SK-N-MC (cell line): ENCODE results near the gene TMEM59.
"Not testable (repeated sequence)": the region's sequence is repeated elsewhere in the genome, so short reads cannot be mapped to it uniquely, and the experiment has no call there.

Source experiments
- DNase-seq: peaks from one replicate; pipeline ENCODE4 v3.0.0-alpha.2; 2011; ENCODE audit warnings: low read depth, low spot score
- H3K27ac ChIP-seq: fragments of 200-600 bp; sonication (generic); 2 replicates; pipeline ENCODE4 v1.5.1; 2016; ENCODE audit warnings: mixed run types
- H3K36me3 ChIP-seq: fragments of 200-600 bp; sonication (generic); 2 replicates; pipeline ENCODE4 v1.6.1; 2017; ENCODE audit warnings: antibody characterized with exemption, low read length, mixed read lengths; ENCODE audit not compliant: insufficient read depth
- H3K4me3 ChIP-seq: fragments of 200-600 bp; sonication (generic); 2 replicates; pipeline ENCODE4 v1.5.1; 2016
- H3K9ac ChIP-seq: fragments of 200-600 bp; sonication (generic); 2 replicates; pipeline ENCODE4 v1.8.0; 2017; ENCODE audit warnings: mixed run types, mixed read lengths; ENCODE audit not compliant: insufficient read length
- H3K9me3 ChIP-seq: fragments of 200-600 bp; sonication (generic); 2 replicates; pipeline ENCODE4 v1.6.1; 2017; ENCODE audit warnings: low read depth, mild to moderate bottlenecking, antibody characterized with exemption, low read length, moderate library complexity, mixed read lengths
- EZH2 ChIP-seq: fragments of 200-600 bp; sonication (generic); IDR thresholded peaks from one replicate; pipeline ENCODE4 v1.6.1; 2017; ENCODE audit warnings: antibody characterized with exemption
- FOXP2 ChIP-seq: optimal IDR thresholded peaks from 2 replicates; pipeline ENCODE3; 2011; ENCODE audit warnings: mild to moderate bottlenecking, moderate library complexity; ENCODE audit not compliant: insufficient read depth; ENCODE audit errors: extremely low read length, control extremely low read depth
- POLR2AphosphoS5 ChIP-seq: IDR thresholded peaks from 2 replicates; pipeline ENCODE4 v1.6.1; 2012; ENCODE audit warnings: mild to moderate bottlenecking, low read depth, low read length, borderline replicate concordance

The TMEM59 gene

GRCh38 chr1:54052934-54053744 is at the start of gene TMEM59, which contains the start of gene TCEANC2:
TMEM59 (minus strand) TSS chr1:54053204; CDS start chr1:54053188, 16 bp downstream.
TCEANC2 (plus strand) TSS chr1:54053608; CDS start chr1:54054423, 815 bp downstream.
- peak; percentile 95 for DNase-seq
- Histone ChIP-seq H3K9me3 (no peaks in the 10 kb centered on the region), H3K9ac (peak within 1 kb of the TSS; percentile 92), H3K36me3 (no peaks in the 10 kb centered on the region), H3K4me3 (peak within 1 kb of the TSS; percentile 99), H3K27ac (peak within 1 kb of the TSS; percentile 74)
- TF ChIP-seq FOXP2 = peak; percentile 89
- peak; percentile 56 for TF ChIP-seq POLR2AphosphoS5
- no peak for TF ChIP-seq EZH2

- TF ChIP-seq EZH2 (no peak), POLR2AphosphoS5 (no peak), FOXP2 (no peak)
- Histone ChIP-seq H3K4me3 (no peak overlapping the region), H3K9ac (no peak overlapping the region), H3K27ac (no peak overlapping the region), H3K9me3 (no peaks in the 10 kb centered on the region), H3K36me3 (no peaks in the 10 kb centered on the region)
- no peak for DNase-seq
Measured at GRCh38 chr1:54100500-54100899, 47.5 kb upstream of the TMEM59 start.

GRCh38 chr1:54099061-54099610 is 46.1 kb upstream of the TMEM59 start:
- H3K9ac ChIP-seq = no peak overlapping the region
- H3K27ac ChIP-seq = no peak overlapping the region
- no peak for TF ChIP-seq POLR2AphosphoS5
- no peak for TF ChIP-seq EZH2
- TF ChIP-seq FOXP2 = no peak

GRCh38 chr1:54096877-54097240 is 43.9 kb upstream of the TMEM59 start:
- no peak for DNase-seq
- no peaks in the 10 kb centered on the region for H3K9me3 ChIP-seq
- 0 out of 2 replicates have a peak overlapping the region, but pooled peaks have one; percentile 21 for H3K4me3 ChIP-seq
- TF ChIP-seq EZH2 (no peak), POLR2AphosphoS5 (no peak), FOXP2 (no peak)
- H3K9ac ChIP-seq = no peak overlapping the region
- H3K36me3 ChIP-seq = no peaks in the 10 kb centered on the region
- H3K27ac ChIP-seq = peak overlapping the region; percentile 23; the same call in 1 of the 2 replicates

More at GRCh38 chr1:54099061-54099610, 46.1 kb upstream of the TMEM59 start:
- no peaks in the 10 kb centered on the region for H3K9me3 ChIP-seq
- H3K4me3 ChIP-seq = no peak overlapping the region
- no peaks in the 10 kb centered on the region for H3K36me3 ChIP-seq
- no peak for DNase-seq

GRCh38 chr1:54096227-54096876 is 43.3 kb upstream of the TMEM59 start:
- no peak for DNase-seq
- Histone ChIP-seq H3K4me3 (peak overlapping the region; percentile 63), H3K9ac (no peak overlapping the region), H3K9me3 (no peaks in the 10 kb centered on the region), H3K36me3 (no peaks in the 10 kb centered on the region), H3K27ac (peak overlapping the region; percentile 94)
- no peak for TF ChIP-seq FOXP2
- no peak for TF ChIP-seq EZH2
- TF ChIP-seq POLR2AphosphoS5 = no peak

GRCh38 chr1:54095546-54096226 is 42.7 kb upstream of the TMEM59 start:
- peak overlapping the region; percentile 94 for H3K27ac ChIP-seq

GRCh38 chr1:54094730-54095105 is 41.7 kb upstream of the TMEM59 start:
- DNase-seq, H3K27ac ChIP-seq, H3K4me3 ChIP-seq, H3K9ac ChIP-seq, H3K36me3 ChIP-seq, H3K9me3 ChIP-seq: not testable (repeated sequence)

More at GRCh38 chr1:54095546-54096226, 42.7 kb upstream of the TMEM59 start:
- no peaks in the 10 kb centered on the region for H3K36me3 ChIP-seq
- H3K9me3 ChIP-seq = no peaks in the 10 kb centered on the region
- peak; percentile 93 for DNase-seq
- TF ChIP-seq EZH2 = no peak
- TF ChIP-seq POLR2AphosphoS5 = peak; percentile 73; the same call in 1 of the 2 replicates
- TF ChIP-seq FOXP2 = peak; percentile 55
- peak overlapping the region; percentile 10 for H3K9ac ChIP-seq
- H3K4me3 ChIP-seq = peak overlapping the region; percentile 63

GRCh38 chr1:54094001-54094729 is 41.2 kb upstream of the TMEM59 start:
- Histone ChIP-seq H3K9me3 (no peaks in the 10 kb centered on the region), H3K9ac (no peak overlapping the region), H3K36me3 (no peaks in the 10 kb centered on the region), H3K27ac (no peak overlapping the region), H3K4me3 (no peak overlapping the region)
- DNase-seq = no peak
- TF ChIP-seq POLR2AphosphoS5 (no peak), EZH2 (no peak), FOXP2 (no peak)
